ENCODE data around the gene TM4SF1. TPM values are rescaled to one million over a fixed set of nuclear protein-coding genes. Genes with fewer than 3 reads are reported as not detected.

The TM4SF1 gene
- total RNA-seq, 1 donor from 2014 or later, result 28.9 TPM

GRCh38 chr3:149397528-149397927 lies 20.1 kb upstream of the TM4SF1 start:
- H3K4me3 ChIP-seq (ENCODE audit: insufficient read depth, low read depth, low read length), result no peak overlapping the region
- Mint-ChIP-seq H3K4me1 (ENCODE audit: low read depth, unreplicated experiment) (peaks cover 7% of the 10 kb centered on the region), H3K27ac (ENCODE audit: unreplicated experiment) (no peak overlapping the region), H3K36me3 (ENCODE audit: low read depth, unreplicated experiment) (no peaks in the 10 kb centered on the region), H3K9me3 (ENCODE audit: unreplicated experiment) (no peaks in the 10 kb centered on the region), H3K4me3 (ENCODE audit: unreplicated experiment) (no peak overlapping the region), H3K27me3 (ENCODE audit: low read depth, unreplicated experiment) (no peaks in the 10 kb centered on the region)
- no peaks in the 10 kb centered on the region for H4K20me1 ChIP-seq (ENCODE audit: insufficient read depth, low read length)
- H3K4me2 ChIP-seq (ENCODE audit: low read length), result no peak overlapping the region
- TF ChIP-seq, protein P1, sequence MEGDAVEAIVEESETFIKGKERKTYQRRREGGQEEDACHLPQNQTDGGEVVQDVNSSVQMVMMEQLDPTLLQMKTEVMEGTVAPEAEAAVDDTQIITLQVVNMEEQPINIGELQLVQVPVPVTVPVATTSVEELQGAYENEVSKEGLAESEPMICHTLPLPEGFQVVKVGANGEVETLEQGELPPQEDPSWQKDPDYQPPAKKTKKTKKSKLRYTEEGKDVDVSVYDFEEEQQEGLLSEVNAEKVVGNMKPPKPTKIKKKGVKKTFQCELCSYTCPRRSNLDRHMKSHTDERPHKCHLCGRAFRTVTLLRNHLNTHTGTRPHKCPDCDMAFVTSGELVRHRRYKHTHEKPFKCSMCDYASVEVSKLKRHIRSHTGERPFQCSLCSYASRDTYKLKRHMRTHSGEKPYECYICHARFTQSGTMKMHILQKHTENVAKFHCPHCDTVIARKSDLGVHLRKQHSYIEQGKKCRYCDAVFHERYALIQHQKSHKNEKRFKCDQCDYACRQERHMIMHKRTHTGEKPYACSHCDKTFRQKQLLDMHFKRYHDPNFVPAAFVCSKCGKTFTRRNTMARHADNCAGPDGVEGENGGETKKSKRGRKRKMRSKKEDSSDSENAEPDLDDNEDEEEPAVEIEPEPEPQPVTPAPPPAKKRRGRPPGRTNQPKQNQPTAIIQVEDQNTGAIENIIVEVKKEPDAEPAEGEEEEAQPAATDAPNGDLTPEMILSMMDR (IDR thresholded peaks at IDR 0.05; ENCODE audit: insufficient read depth, low read depth, low read length), result no peak
- TF ChIP-seq EZH2 (IDR thresholded peaks at IDR 0.05; ENCODE audit: insufficient read depth, low read length), result no peak
- H3K27ac ChIP-seq (ENCODE audit: low read depth, low read length), result no peak overlapping the region
- peaks cover 9% of the 10 kb centered on the region for H3K4me1 ChIP-seq (ENCODE audit: insufficient read depth, low read length)
- H3K9me3 ChIP-seq (ENCODE audit: insufficient read depth, low read depth, low read length), result no peaks in the 10 kb centered on the region
- H3K9ac ChIP-seq (ENCODE audit: low read length), result no peak overlapping the region
- H2AFZ ChIP-seq (ENCODE audit: low read depth, low read length), result no peak overlapping the region
- no peaks in the 10 kb centered on the region for H3K36me3 ChIP-seq (ENCODE audit: insufficient read depth, low read length)
- H3K79me2 ChIP-seq (ENCODE audit: insufficient read depth, low read length), result no peaks in the 10 kb centered on the region
- FAIRE-seq (no peak), DNase-seq (ENCODE audit: low read depth) (no peak)
- H3K27me3 ChIP-seq (ENCODE audit: insufficient read depth, low read length), result no peaks in the 10 kb centered on the region

- Histone ChIP-seq H2AFZ (ENCODE audit: low read depth, low read length) (no peak overlapping the region), H3K27me3 (ENCODE audit: insufficient read depth, low read length) (no peaks in the 10 kb centered on the region), H3K79me2 (ENCODE audit: insufficient read depth, low read length) (no peaks in the 10 kb centered on the region), H3K4me2 (ENCODE audit: low read length) (no peak overlapping the region), H3K4me3 (ENCODE audit: insufficient read depth, low read depth, low read length) (no peak overlapping the region), H4K20me1 (ENCODE audit: insufficient read depth, low read length) (no peaks in the 10 kb centered on the region), H3K27ac (ENCODE audit: low read depth, low read length) (no peak overlapping the region), H3K9me3 (ENCODE audit: insufficient read depth, low read depth, low read length) (no peaks in the 10 kb centered on the region), H3K36me3 (ENCODE audit: insufficient read depth, low read length) (no peaks in the 10 kb centered on the region), H3K9ac (ENCODE audit: low read length) (no peak overlapping the region), H3K4me1 (ENCODE audit: insufficient read depth, low read length) (peaks cover 4% of the 10 kb centered on the region)
- no peak overlapping the region for H3K4me3 Mint-ChIP-seq (ENCODE audit: unreplicated experiment)
- no peaks in the 10 kb centered on the region for H3K27me3 Mint-ChIP-seq (ENCODE audit: low read depth, unreplicated experiment)
- no peak for FAIRE-seq
- H3K36me3 Mint-ChIP-seq (ENCODE audit: low read depth, unreplicated experiment), result no peaks in the 10 kb centered on the region
- no peak overlapping the region for H3K27ac Mint-ChIP-seq (ENCODE audit: unreplicated experiment)
- H3K9me3 Mint-ChIP-seq (ENCODE audit: unreplicated experiment), result no peaks in the 10 kb centered on the region
- TF ChIP-seq EZH2 (IDR thresholded peaks at IDR 0.05; ENCODE audit: insufficient read depth, low read length), result no peak
- TF ChIP-seq, protein P1 (IDR thresholded peaks at IDR 0.05; ENCODE audit: insufficient read depth, low read depth, low read length), result no peak
- no peak for DNase-seq (ENCODE audit: low read depth)
- H3K4me1 Mint-ChIP-seq (ENCODE audit: low read depth, unreplicated experiment), result peaks cover 7% of the 10 kb centered on the region
Measured at GRCh38 chr3:149396476-149396875, 19.0 kb upstream of the TM4SF1 start.

DNA sequence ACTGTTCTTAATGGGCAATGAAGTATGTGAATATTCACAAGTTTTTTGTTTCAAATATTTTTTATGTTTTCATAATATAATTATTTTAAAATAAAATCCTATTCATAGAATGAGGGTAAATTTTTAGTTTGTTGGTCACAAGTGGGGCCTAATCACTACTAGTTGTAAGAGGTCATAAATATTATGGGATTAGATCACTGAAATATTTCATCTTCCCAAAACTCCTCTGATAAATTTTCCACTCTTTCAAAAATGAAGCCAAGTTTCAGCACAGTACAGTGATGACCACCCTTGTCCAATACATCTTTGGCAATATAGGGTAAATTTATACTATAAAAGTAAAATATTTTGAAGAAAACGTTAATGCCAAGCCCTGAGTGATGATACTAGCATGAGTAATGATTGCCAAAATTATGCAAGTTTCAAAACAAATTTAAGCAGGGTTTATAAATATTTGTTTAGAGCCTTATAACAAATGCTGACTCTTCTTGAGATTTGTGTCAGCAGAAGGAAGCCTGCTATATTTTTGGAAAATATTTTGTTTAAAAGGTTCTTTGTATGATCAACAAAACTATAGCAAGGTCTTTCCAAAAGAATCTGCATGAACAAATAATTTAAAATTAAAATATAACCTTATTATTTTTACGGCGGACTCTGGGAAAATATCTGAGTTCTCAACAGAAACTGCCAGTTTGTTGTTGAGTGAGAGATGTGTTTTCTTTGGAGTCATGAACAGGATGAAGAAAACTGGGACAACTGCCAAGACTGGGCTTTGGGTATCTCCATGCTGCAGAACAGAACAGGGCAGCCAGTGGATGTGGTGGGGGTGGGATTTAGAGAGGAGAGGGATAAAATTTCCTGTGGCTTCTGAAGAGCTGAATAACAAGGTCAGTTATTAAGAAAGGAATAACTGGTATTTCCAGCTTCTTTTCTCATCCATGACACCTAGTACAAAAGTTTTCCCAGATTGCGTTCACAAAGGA lies 17.9 kb upstream of the TM4SF1 start:
- TF ChIP-seq EZH2 (IDR thresholded peaks at IDR 0.05; ENCODE audit: insufficient read depth, low read length), result no peak
- Histone ChIP-seq H3K4me2 (ENCODE audit: low read length) (peak overlapping the region; percentile 20), H3K4me3 (ENCODE audit: insufficient read depth, low read depth, low read length) (no peak overlapping the region), H3K27ac (ENCODE audit: low read depth, low read length) (no peak overlapping the region), H3K36me3 (ENCODE audit: insufficient read depth, low read length) (no peaks in the 10 kb centered on the region), H4K20me1 (ENCODE audit: insufficient read depth, low read length) (no peaks in the 10 kb centered on the region), H3K4me1 (ENCODE audit: insufficient read depth, low read length) (peaks cover 6% of the 10 kb centered on the region), H3K9ac (ENCODE audit: low read length) (no peak overlapping the region), H3K27me3 (ENCODE audit: insufficient read depth, low read length) (no peaks in the 10 kb centered on the region), H3K79me2 (ENCODE audit: insufficient read depth, low read length) (no peaks in the 10 kb centered on the region), H2AFZ (ENCODE audit: low read depth, low read length) (peak overlapping the region; percentile 0), H3K9me3 (ENCODE audit: insufficient read depth, low read depth, low read length) (no peaks in the 10 kb centered on the region)
- peak; percentile 69 for DNase-seq (ENCODE audit: low read depth)
- peaks cover 8% of the 10 kb centered on the region for H3K4me1 Mint-ChIP-seq (ENCODE audit: low read depth, unreplicated experiment)
- H3K27me3 Mint-ChIP-seq (ENCODE audit: low read depth, unreplicated experiment), result no peaks in the 10 kb centered on the region
- no peak overlapping the region for H3K27ac Mint-ChIP-seq (ENCODE audit: unreplicated experiment)
- no peaks in the 10 kb centered on the region for H3K9me3 Mint-ChIP-seq (ENCODE audit: unreplicated experiment)
- no peak for FAIRE-seq
- H3K4me3 Mint-ChIP-seq (ENCODE audit: unreplicated experiment), result no peak overlapping the region
- no peaks in the 10 kb centered on the region for H3K36me3 Mint-ChIP-seq (ENCODE audit: low read depth, unreplicated experiment)
